GM12801 (cell line): Measurements from ENCODE around the gene CCT7.

Experiments used
- TF ChIP-seq, protein P1 (sequence below): IDR thresholded peaks from one replicate; pipeline ENCODE4 v1.5.1; 2011; ENCODE audit warnings: control low read depth; ENCODE audit not compliant: insufficient read length; ENCODE audit errors: extremely low read depth

Gene CCT7

GRCh38 chr2:73264332-73264606, 30.2 kb downstream of the CCT7 start:
- TF ChIP-seq, protein P1, sequence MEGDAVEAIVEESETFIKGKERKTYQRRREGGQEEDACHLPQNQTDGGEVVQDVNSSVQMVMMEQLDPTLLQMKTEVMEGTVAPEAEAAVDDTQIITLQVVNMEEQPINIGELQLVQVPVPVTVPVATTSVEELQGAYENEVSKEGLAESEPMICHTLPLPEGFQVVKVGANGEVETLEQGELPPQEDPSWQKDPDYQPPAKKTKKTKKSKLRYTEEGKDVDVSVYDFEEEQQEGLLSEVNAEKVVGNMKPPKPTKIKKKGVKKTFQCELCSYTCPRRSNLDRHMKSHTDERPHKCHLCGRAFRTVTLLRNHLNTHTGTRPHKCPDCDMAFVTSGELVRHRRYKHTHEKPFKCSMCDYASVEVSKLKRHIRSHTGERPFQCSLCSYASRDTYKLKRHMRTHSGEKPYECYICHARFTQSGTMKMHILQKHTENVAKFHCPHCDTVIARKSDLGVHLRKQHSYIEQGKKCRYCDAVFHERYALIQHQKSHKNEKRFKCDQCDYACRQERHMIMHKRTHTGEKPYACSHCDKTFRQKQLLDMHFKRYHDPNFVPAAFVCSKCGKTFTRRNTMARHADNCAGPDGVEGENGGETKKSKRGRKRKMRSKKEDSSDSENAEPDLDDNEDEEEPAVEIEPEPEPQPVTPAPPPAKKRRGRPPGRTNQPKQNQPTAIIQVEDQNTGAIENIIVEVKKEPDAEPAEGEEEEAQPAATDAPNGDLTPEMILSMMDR: no peak

GRCh38 chr2:73264783-73265182, 30.7 kb downstream of the CCT7 start:
- TF ChIP-seq, protein P1: no peak

DNA sequence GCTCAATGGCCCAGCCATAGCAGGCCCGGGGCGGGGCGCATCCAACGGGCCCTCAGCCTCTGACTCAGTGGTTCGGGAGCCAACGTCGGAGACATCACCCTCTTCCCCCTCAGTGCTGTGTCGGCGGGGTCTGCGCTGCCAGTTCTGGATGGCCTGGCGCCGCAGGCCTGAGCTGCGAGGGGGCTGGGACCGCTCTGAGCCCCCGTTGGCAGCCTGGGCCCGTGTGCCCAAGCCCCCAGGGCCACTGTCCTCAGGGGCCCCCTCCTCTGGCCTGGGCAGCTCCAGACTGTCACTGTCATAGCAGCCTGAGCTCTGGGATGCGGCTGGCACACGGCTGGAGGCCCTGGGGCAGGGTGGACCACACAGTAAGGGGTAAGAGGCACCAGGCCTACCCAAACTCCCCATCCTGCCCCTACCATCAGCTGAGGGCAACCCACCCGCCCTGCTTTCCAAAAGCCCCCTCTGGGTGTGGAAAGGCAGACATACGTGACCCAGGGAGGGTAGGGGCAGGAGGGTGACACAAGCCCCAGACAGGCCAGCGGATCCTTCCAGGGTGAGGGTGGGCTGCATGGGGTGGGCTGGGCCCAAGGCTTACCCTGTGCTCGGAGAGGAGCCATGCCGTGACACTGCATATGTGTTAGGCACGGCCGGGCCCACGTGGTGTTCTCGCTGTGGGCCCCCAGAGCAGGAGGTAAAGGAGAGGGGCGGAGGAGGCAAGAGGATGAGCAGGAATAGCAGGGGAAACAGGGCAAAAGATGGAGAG, 31.4 kb downstream of the CCT7 start:
- TF ChIP-seq, protein P1: no peak

GRCh38 chr2:73266061-73266901, 32.2 kb downstream of the CCT7 start:
- TF ChIP-seq, protein P1: no peak

DNA sequence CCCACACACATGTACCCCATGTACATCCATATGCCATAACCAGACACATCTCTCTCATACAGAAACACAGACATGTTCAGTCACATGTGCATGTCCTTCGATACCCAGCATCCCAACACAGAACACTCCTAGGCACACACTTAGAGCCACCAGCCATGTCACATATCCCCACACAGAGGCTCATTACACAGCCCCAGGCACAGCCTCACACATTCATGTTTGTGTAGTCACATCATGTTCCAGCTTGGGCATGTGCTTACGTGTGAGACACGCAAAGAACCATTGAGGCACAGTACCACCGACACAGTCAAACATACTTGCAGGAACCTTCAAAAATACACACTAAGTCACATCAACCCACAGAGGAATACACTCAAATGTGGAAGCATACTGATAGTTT, 32.9 kb downstream of the CCT7 start:
- TF ChIP-seq, protein P1: no peak

DNA sequence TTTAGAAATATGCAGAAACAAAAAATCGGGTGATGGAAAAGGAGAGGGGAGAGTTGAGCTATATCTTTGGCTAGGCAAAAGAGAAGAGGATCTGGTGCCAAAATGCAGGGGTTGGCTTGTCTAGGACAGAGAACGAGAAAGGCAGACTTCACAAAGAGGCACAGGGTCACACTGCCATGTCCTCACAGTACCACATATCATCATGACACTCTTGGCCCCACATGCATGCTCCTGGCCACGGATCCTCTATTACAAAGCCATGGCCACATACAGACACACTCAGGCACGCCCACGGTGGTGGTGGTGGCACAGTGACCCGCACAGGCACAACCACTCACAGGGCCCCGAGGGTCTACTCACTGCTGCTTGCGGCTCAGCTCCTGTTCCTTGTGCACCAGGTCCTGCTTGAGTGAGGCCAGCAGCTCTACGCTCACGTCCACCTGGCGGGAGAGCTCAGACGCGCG, 34.3 kb downstream of the CCT7 start:
- TF ChIP-seq, protein P1: no peak

- TF ChIP-seq, protein P1: no peak
Measured at GRCh38 chr2:73268830-73269685, 35.0 kb downstream of the CCT7 start.
